GM18499 (cell line): ENCODE results near the gene KCNN1.
"Not testable (repeated sequence)": the region's sequence is repeated elsewhere in the genome, so short reads cannot be mapped to it uniquely, and the experiment has no call there.

Experiments
- ATAC-seq: cut with Tn5 transposase; IDR thresholded peaks from one replicate; pipeline ENCODE4 v1.9.1; 2021; ENCODE audit warnings: moderate number of reproducible peaks; ENCODE audit not compliant: insufficient read depth, unreplicated experiment

The KCNN1 gene

DNA sequence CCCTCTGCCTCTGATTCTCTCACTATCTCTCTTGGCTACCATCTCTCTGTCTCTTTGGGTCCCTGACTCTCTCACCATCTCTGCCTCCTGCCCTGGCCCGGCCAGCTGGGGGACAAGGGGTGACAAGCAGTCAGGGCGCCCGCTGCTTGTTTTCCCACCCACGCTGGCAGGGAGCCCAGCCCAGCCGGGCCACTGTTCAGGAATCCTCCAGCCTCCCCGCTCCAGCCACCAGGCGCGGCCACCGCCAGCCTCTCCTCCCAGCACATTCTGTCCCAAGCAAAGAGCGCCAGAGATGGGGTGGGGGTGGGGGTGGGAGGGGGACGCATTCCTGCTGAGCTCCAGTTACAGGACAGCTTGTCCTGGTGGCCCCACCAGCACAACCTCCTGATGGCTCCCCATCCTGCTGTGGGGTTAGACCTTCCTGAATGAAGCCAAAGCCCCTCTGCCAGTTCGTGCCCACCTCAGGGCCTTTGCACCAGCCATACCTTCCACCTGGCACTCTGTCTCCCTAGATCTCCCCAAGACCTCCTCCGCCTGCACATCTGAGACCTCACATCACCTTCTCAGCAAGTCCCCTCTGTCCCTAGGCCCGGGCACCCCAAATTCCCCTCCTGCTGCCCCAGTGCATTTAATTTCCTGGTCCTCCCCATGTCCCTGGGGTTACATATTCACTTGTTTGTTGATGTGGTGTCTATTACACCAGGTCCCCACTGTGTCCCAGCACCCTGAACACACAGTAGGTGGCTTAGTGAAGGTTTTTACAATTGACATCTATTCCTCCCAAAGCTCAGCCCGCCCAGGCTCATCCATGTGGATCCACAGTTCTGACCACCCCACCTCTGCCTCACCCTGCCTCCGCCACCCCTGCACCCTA is 53.5 kb downstream of the KCNN1 start:
- ATAC-seq = no peak

- ATAC-seq = no peak
These were observed 54.3 kb downstream of the KCNN1 start for GRCh38 chr19:18021121-18021755.

- ATAC-seq = no peak
These were observed 56.8 kb downstream of the KCNN1 start for GRCh38 chr19:18023622-18024251.

GRCh38 chr19:18027151-18027550 is 60.2 kb downstream of the KCNN1 start:
- no peak for ATAC-seq

GRCh38 chr19:18029617-18030338 is 62.9 kb downstream of the KCNN1 start:
- no peak for ATAC-seq

GRCh38 chr19:18031401-18031800 is 64.5 kb downstream of the KCNN1 start:
- ATAC-seq = not testable (repeated sequence)

DNA sequence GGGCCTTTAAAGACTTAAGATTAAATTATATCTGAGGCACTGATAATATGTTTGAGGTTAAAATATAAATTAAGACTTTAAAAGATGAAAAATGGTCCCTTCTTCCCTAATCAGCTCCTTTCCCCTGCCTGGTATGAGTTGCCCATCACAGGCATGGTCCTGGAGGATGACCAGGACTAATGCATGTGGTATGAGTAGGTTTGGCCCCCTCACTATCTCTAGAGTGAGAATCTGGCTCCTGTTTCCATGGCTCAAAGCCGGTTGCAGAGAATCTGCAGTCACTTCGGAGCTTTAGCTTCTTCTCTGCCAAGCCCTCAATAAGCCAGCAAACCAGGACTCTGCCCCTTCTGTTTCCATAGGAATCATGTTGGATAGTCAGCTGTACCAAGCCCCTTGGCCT is 65.2 kb downstream of the KCNN1 start:
- ATAC-seq = not testable (repeated sequence)

- ATAC-seq = no peak
These were observed 74.1 kb downstream of the KCNN1 start for GRCh38 chr19:18041054-18041453.

DNA sequence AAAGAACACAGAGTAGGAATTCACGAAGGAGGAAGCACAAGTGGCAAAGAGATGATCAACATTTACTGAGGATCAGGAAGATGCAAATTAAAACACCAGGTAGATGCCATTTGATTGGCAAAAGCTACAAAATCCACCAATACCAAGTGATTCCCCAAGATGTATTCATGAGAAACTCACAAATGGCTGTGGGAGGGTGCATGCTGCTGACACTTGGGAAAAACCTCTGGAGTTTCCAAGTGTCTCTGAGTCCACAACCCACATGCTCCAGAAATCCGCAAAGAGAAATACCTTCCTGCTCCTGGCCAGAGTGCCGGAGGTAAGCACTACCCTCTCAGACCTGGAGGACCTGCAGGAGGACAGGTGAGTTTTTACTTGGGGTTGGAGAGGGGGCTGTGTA is 76.8 kb downstream of the KCNN1 start:
- no peak for ATAC-seq

GRCh38 chr19:18044825-18045304 is 78.0 kb downstream of the KCNN1 start:
- no peak for ATAC-seq

DNA sequence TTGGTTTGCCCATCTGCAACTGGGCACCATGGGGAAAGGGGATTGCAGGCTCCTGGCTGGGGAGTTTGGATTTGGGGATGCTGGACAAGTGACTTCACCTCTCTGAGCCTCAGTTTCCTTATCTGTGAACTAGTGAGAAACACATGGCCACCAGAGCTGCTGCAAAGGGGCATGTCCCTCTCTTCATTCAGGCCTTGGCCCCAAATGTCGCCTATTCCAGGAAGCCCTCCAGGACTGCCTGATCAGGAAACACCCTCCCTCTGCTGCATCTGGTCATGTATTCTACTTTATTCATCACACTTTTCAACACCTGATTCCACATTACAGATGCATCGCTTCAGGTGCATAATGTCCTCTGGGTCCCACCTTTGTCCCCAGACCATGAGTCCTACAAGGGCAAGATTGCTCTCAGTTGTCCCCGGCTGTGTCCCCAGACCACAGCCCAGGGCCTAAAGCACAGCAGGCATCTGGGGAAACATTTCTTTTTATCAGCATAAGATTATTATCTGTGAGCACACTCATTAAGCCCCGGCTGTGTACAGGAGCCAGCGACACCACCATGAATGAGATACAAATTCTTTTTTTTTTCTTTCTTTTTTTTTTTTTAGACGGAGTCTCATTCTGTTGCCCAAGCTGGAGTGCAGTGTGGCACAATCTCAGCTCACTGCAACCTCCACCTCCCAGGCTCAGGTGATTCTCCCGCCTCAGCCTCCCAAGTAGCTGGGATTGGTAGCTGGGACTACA is 78.6 kb downstream of the KCNN1 start:
- no peak for ATAC-seq

GRCh38 chr19:18046059-18046718 is 79.3 kb downstream of the KCNN1 start:
- ATAC-seq = no peak

DNA sequence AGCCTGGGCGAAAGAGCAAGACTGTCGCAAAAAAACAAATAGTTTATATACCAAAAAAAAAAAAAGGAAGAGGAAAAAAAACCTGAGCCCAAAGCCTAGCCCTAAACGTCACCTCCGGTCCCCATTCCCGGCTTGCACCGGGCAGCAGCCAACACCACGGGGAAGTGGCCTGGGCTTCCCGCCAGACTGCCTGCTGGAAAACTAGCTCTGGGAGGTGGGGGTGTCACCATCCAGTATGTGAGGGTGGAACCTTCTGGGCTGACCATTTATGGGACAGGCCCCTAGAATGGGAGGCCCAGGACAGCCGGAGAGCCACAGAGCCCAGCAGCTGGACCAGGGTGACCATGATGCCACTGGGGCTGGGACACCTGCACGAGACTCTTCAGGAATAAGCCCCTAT is 82.5 kb downstream of the KCNN1 start:
- no peak for ATAC-seq
